Transverse colon (tissue), 4 donors: ENCODE data around the gene CFAP20DC. TPM values are rescaled to one million over a fixed set of nuclear protein-coding genes. Genes with fewer than 3 reads are reported as not detected.

Experiments used
- DNase-seq: peaks from one replicate; pipeline ENCODE4 v3.0.0-alpha.2; 2019
- H3K27ac ChIP-seq, 4 donors: fragments of 200-600 bp; sonication (generic); 2 replicates each; pipeline ENCODE4 v1.5.1; 2016 to 2018; ENCODE audit warnings: inconsistent platforms in 4 of 4
- H3K27me3 ChIP-seq: fragments of 200-600 bp; sonication (generic); 2 replicates; pipeline ENCODE4 v1.5.1; 2017; ENCODE audit warnings: inconsistent platforms
- H3K36me3 ChIP-seq, 4 donors: fragments of 200-600 bp; sonication (generic); 2 replicates each; pipeline ENCODE4 v1.5.1; 2017 to 2019; ENCODE audit warnings: inconsistent platforms in 4 of 4
- H3K4me1 ChIP-seq, 4 donors: fragments of 200-600 bp; sonication (generic); 2 replicates each; pipeline ENCODE4 v1.5.1; 2017 to 2020; ENCODE audit warnings: inconsistent platforms in 4 of 4
- H3K4me3 ChIP-seq, 4 donors: fragments of 200-600 bp; sonication (generic); 1 replicate in 1 of 4; 2 replicates in 3 of 4; pipeline versions ENCODE4 v1.5.1 to v1.6.1; 2017 to 2019; ENCODE audit warnings: inconsistent platforms in 4 of 4
- H3K9me3 ChIP-seq, 2 donors: fragments of 200-600 bp; sonication (generic); 2 replicates each; pipeline ENCODE4 v1.5.1; 2017 to 2019; ENCODE audit warnings: inconsistent platforms in 2 of 2
- CTCF ChIP-seq, 5 experiments: fragments of 200-600 bp in 3 of 5; fragments of 450-650 bp in 2 of 5; sonication (generic) in 3 of 5; IDR thresholded peaks; 1 replicate in 2 of 5; 2 replicates in 3 of 5; pipeline ENCODE4 v1.5.1; 2016 to 2017; ENCODE audit warnings: antibody characterized with exemption in 5 of 5, inconsistent platforms in 3 of 5, mild to moderate bottlenecking in 2 of 5, moderate library complexity in 1 of 5
- EP300 ChIP-seq: sonication (generic); formaldehyde crosslinking; IDR thresholded peaks from one replicate; pipeline ENCODE4 v1.6.1; 2017; ENCODE audit warnings: antibody characterized with exemption, low read depth
- POLR2A ChIP-seq: fragments of 450-650 bp; IDR thresholded peaks from one replicate; pipeline ENCODE4 v1.6.1; 2016; ENCODE audit warnings: antibody characterized with exemption, mild to moderate bottlenecking, moderate library complexity
- POLR2AphosphoS5 ChIP-seq, 3 donors: sonication (generic); formaldehyde crosslinking; IDR thresholded peaks; one replicate each; pipeline ENCODE4 v1.6.1; 2016; ENCODE audit warnings: antibody characterized with exemption in 3 of 3
- WGBS, 2 donors: methylation state at CpG; one replicate each; pipeline ENCODE4 v1.1.5; 2018; ENCODE audit warnings: low coverage in 1 of 2; 5-methylcytosine and 5-hydroxymethylcytosine counted together
- in situ Hi-C, 4 donors: fragments of 200-750 bp; cut with MboI; loops; one replicate each; pipeline versions ENCODE4 v1.15.0 to v1.15.1; 2017; ENCODE audit warnings: low sequenced_read_pairs in 3 of 4, low pct_ligation_motif_present in 1 of 4, low pct_unique_long_range_greater_than_20kb in 1 of 4
- intact Hi-C: fragments of 100-400 bp; cut with DNase I; formaldehyde crosslinking; loops from one replicate; pipeline ENCODE4 v1.15.1; 2023; ENCODE audit warnings: low total_unique reads
- total RNA-seq, 4 donors: library from RNA; depleted of rRNA; stranded (reverse); fragments of >200 nt; gene quantifications; one replicate each; pipeline ENCODE4 v1.1.0, GENCODE V29; 2016

The CFAP20DC gene
- total RNA-seq, 4 donors from 2014 or later = 0.20 to 0.82 TPM; not detected in 2

GRCh38 chr3:58789385-58789784 is 260.4 kb downstream of the CFAP20DC start:
- Histone ChIP-seq H3K4me1 (peaks cover 0 to 23% (median 4%) of the 10 kb centered on the region in 4 donors), H3K36me3 (no peaks in the 10 kb centered on the region), H3K27me3 (no peaks in the 10 kb centered on the region), H3K27ac (no peak overlapping the region), H3K4me3 (no peak overlapping the region), H3K9me3 (no peaks in the 10 kb centered on the region)
- TF ChIP-seq POLR2AphosphoS5 (IDR thresholded peaks at IDR 0.05) (no peak), CTCF (IDR thresholded peaks at IDR 0.05) (no peak), EP300 (no peak), POLR2A (no peak)
- intact Hi-C loops (no loop called here), in situ Hi-C loops (no loop called here)
- DNase-seq = no peak

GRCh38 chr3:58784888-58785287 is 264.9 kb downstream of the CFAP20DC start:
- Histone ChIP-seq H3K27ac (peak overlapping the region; percentile 47 to 62 (median 52)), H3K36me3 (no peaks in the 10 kb centered on the region), H3K4me3 (no peak overlapping the region), H3K9me3 (peaks cover 13 to 18% of the 10 kb centered on the region in 2 donors), H3K27me3 (no peaks in the 10 kb centered on the region), H3K4me1 (peaks cover 0 to 19% (median 4%) of the 10 kb centered on the region in 4 donors)
- WGBS, 2 donors = 51 to 67% methylated on average over 3 to 6 of the region's 6 CpGs
- in situ Hi-C loops (no loop called here), intact Hi-C loops (no loop called here)
- TF ChIP-seq POLR2AphosphoS5 (IDR thresholded peaks at IDR 0.05) (no peak), CTCF (IDR thresholded peaks at IDR 0.05) (no peak), EP300 (no peak), POLR2A (no peak)
- no peak for DNase-seq

GRCh38 chr3:58784425-58784824 is 265.4 kb downstream of the CFAP20DC start:
- H3K4me3 ChIP-seq = no peak overlapping the region
- in situ Hi-C loops (no loop called here), intact Hi-C loops (no loop called here)
- no peaks in the 10 kb centered on the region for H3K36me3 ChIP-seq
- H3K4me1 ChIP-seq = peaks cover 0 to 19% (median 4%) of the 10 kb centered on the region in 4 donors
- 59 to 77% methylated on average over 4 of the region's 4 CpGs for WGBS, 2 donors
- peak overlapping the region; percentile 37 to 62 (median 51) for H3K27ac ChIP-seq
- H3K27me3 ChIP-seq = no peaks in the 10 kb centered on the region
- no peak for DNase-seq
- H3K9me3 ChIP-seq = peaks cover 18 to 22% of the 10 kb centered on the region in 2 donors
- TF ChIP-seq POLR2A (no peak), CTCF (IDR thresholded peaks at IDR 0.05) (no peak), EP300 (no peak), POLR2AphosphoS5 (IDR thresholded peaks at IDR 0.05) (no peak)

- H3K27ac ChIP-seq = peak overlapping the region; percentile 37 to 62 (median 51)
- WGBS, 2 donors = 98 to 100% methylated on average over 2 of the region's 2 CpGs
- H3K27me3 ChIP-seq = no peaks in the 10 kb centered on the region
These were observed 266.0 kb downstream of the CFAP20DC start for GRCh38 chr3:58783845-58784244.

More at GRCh38 chr3:58783845-58784244, 266.0 kb downstream of the CFAP20DC start:
- in situ Hi-C loops = no loop called here
- Histone ChIP-seq H3K36me3 (no peaks in the 10 kb centered on the region), H3K4me1 (peaks cover 0 to 19% (median 4%) of the 10 kb centered on the region in 4 donors), H3K9me3 (peaks cover 24 to 28% of the 10 kb centered on the region in 2 donors), H3K4me3 (no peak overlapping the region)
- TF ChIP-seq CTCF (IDR thresholded peaks at IDR 0.05) = peak in 1 of 5 experiments; percentile 9
- no peak for TF ChIP-seq EP300
- no peak for TF ChIP-seq POLR2AphosphoS5 (IDR thresholded peaks at IDR 0.05)
- no peak for DNase-seq
- intact Hi-C loops = no loop called here
